Stimulated activated CD4-positive, alpha-beta T cell treated with anti-CD3 and anti-CD28 coated beads, Interleukin-2, amount 100 ng/mL, for 4 hours (primary cell): ENCODE data around the gene NUP188.

Experiments used
- DNase-seq: peaks from one replicate; pipeline ENCODE4 v3.0.0-alpha.2; 2020; ENCODE audit warnings: low read depth

Gene NUP188

DNA sequence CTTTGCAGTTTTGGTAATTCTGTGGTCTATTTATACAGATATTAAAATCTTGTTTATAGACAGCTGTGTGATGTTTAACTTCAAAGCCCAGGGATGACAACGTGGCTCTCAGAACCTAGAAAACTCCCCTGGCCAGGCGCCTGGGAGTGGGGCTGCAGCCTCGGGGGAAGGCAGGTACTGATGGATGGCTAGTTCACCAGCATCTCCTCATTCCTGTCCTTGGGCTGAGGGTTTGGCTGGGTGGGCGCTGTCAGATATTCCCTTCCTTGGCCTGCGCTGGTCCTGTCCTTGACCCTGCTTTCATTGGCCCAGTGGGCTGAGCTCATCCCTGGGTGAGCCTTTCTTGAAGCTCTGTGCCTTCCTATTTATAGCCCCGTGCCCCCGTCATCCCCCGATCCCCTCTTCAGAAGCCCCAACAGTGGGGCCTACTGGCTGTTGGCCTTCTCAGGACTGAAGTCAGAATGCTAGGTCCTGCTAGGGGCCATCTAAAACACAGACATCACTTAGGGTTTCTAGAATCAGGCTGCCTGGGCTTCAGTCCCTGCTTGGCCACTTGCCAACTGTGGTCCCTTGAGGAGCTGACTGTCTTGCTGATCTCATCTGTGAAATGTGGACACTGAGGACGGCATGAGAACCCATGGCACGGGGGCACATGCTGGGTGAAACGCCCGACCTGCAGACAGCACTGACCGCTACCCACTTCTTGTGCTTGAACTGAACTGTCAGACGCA, 59.7 kb downstream of the NUP188 start:
- no peak for DNase-seq

DNA sequence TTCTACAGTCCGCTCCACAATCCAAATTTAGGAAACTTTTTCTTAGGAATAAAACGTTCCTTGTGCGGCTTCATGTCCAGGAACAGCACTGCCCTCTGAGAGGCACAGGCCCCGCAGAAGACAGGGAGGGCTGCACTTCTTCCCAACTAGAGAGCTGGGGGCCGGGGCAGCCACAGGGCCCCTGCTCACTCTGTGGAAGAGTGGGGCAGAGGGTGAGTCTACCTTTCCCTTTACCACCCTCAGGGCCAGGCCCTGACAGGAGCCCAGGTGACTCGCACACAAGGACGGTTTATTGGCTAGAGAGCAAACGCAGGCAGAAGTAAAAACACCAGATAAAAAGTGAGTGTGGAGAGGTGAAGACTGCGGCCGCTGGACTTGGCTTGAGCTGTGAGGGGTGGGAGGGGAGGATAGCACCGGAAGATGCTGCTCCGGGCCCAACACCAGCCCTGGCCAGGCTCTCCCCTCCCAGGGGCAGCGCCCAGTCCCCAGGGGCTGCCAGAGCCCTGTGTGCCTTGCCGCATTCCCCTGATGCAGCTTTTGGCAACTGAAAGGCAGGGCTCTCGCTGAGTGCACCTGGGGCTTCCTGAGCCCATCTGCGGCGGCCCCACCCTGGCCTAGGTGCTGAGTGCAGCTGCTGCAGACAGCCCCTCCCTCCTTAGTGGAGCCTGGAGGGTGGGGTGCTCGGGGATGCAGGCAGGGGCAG, 60.4 kb downstream of the NUP188 start:
- DNase-seq: no peak

- no peak for DNase-seq
Measured at GRCh38 chr9:129008469-129008965, 61.0 kb downstream of the NUP188 start.

DNA sequence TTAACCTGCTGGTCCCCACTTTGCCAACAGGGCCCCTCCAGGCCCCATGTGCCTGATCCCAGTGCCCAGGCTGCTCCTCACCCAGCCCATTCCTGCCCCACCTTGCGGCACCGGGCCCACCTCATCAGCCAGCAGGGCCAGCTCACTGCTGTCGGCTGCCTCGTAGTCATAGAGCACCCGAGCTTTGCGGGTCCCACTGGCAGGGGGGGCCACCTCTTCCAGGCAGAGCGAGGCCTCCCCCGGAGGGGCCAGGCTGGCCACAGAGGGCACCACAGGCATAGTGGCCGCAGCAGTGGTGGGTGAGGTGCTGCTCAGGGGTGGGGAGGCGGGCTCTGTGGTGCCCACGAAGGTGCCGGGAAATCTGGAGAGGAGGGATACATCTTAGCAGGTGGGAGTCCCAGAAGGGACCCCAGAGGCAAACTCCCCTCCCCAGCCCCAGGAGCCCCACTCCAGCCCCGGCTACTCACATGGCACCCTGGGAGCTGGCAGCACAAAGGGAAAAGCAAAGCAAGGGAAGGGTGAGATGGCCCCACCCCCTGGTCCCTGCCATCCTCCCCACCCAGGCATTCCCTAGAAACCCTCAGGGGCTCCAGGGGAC, 61.6 kb downstream of the NUP188 start:
- DNase-seq: no peak

DNA sequence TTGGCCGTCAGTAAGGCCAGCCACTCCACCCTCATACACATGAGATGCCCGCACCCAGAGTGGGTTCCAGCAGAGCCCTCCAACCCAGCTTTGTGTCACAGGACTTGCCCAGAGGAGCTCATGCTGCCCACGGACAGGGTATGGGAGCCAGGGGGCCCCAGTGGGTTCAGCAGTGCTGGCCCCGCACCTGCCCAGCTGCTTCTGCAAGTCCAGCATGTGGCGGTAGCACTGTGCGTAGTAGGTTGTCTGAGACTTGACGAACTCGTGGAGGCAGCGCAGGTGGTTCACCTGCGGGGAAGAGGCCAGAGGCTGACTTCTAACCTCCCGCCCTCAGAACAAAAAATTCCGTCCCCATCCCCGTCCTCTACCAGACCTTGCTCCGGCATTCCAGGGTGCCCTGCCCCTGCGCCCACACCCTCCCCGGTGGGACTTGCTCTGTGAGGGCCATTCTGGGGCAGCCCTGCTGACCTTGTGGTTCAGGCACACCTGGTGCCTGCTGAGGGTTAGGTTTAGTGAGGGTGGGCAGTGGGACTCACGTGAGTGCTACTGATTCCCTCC, 62.2 kb downstream of the NUP188 start:
- no peak for DNase-seq

GRCh38 chr9:129010267-129010975, 62.9 kb downstream of the NUP188 start:
- no peak for DNase-seq

GRCh38 chr9:129011170-129011569, 63.7 kb downstream of the NUP188 start:
- no peak for DNase-seq

DNA sequence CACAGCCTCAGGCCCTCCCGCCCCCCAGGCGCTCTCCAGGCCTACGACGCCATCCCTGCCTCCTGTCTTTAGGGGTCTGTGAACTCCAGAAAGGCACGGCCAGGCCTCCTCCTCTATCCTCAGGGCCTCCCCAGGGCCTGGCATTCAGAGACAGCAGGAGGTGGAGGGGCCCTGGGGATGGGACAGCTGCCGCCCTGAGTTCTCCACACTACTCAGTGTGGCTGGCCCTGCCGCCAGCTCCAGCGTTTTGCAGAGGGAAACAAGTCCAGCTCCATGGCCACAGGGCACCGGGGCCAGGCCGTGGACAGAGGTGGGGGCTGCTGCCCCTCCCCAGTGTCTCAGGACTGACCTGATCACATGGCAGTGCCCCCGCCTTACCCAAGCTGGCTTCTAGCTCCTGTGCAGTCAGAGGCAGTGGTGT, 64.3 kb downstream of the NUP188 start:
- DNase-seq: no peak

GRCh38 chr9:129012343-129012742, 64.8 kb downstream of the NUP188 start:
- no peak for DNase-seq

DNA sequence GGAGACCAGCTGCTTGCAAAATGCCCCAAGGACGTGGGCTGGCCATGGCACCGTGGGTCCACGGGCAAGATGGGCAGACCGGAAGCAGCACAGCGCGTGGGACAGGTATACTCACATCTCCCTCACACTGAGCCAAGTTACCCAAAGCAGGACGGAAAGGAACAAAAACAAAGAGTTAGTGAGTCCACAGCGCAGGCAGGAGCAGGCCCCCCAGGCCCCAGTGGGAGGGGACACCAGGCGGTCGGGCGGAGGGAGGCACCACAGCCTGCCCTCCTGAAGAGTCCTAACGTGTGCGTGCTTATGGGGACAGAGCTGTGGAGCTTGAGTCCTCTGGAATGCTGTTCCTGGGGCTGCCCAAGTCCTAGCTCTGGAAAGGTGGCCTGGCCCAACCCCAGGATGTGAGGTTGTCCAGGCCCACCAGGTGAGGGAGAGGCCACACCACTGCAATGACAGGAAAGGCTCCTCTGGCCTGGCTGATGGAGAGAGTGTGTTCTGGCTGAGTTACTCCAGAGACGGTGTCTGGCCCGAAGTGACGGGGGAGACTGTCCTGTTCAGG, 65.5 kb downstream of the NUP188 start:
- DNase-seq: no peak

GRCh38 chr9:129013674-129014073, 66.2 kb downstream of the NUP188 start:
- no peak for DNase-seq

DNA sequence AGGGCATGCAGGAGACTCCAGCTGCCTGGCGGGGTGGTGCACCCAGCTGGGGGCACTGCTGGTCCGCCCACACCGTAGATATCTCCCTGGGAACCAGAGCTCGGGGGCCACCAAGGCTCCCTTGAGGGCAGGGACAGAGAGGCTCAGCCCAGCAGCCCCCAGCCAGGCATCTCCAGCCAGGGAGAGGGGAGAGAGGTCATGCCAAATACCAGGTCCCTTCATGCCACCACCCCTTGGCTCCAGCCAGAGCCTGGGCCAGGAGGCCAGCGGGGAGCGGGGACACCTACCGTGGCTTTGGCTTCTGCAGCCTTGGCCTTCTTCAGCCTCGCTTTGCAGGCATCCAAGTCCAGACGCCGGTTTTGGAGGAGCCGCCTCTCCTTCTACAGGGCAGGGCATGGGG, 66.6 kb downstream of the NUP188 start:
- DNase-seq: no peak

- no peak for DNase-seq
Measured at GRCh38 chr9:129014608-129015007, 67.1 kb downstream of the NUP188 start.

DNA sequence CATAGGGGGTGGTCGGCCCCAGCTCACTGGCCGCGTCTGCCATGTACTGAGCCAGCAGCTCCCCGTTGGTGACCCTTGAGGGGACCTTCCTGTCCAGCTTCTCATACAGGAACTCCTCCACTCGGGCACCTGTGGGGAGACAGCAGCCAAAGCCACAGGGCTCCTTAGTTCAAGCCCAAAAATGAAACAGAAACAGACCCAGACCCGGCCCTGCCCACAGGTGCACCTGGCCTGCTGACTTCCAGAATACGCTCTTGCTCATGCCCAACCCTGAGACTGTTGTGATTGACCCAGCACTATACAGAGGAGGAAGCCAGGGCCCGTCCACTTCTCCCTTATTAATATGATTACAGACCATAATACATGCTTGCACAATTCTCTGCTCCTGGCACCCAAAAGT, 73.6 kb downstream of the NUP188 start:
- no peak for DNase-seq

DNA sequence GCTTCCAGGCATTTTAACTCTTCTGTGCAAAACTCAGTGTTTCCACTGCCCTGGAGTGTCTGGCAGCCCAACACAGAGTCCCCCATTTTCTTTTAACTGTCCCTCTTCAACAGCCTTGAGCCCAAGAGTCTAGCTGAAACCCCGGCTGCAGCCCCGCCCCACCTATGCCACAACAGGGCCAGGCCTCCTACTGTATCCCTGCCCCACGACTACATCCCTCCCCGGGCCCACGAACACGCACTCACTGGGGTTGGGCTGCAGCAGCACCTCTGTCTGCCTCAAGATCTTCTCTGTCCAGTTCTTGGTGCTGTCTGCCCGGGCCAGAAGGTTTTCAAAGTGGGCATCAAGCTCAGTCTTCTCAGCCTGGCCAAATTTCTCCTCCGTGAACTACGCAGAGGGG, 74.5 kb downstream of the NUP188 start:
- DNase-seq: no peak

- no peak for DNase-seq
Measured at GRCh38 chr9:129023036-129023907, 75.8 kb downstream of the NUP188 start.

GRCh38 chr9:129023908-129024233, 76.4 kb downstream of the NUP188 start:
- no peak for DNase-seq

GRCh38 chr9:129026442-129027223, 79.1 kb downstream of the NUP188 start:
- no peak for DNase-seq

GRCh38 chr9:129027224-129027684, 79.8 kb downstream of the NUP188 start:
- no peak for DNase-seq

GRCh38 chr9:129027685-129028191, 80.2 kb downstream of the NUP188 start:
- DNase-seq: no peak
